ENCODE results near the gene TRPM1. TPM values are rescaled to one million over a fixed set of nuclear protein-coding genes. Genes with fewer than 3 reads are reported as not detected.

TRPM1 gene
- total RNA-seq, 4 donors from 2014 or later, result not detected

GRCh38 chr15:30978328-30978727 is 123.2 kb downstream of the TRPM1 start:
- Histone ChIP-seq H3K27me3 (no peaks in the 10 kb centered on the region), H3K4me1 (peaks cover 23 to 34% (median 29%) of the 10 kb centered on the region in 4 donors), H3K36me3 (peaks cover 4 to 43% (median 18%) of the 10 kb centered on the region in 4 donors), H3K9me3 (no peaks in the 10 kb centered on the region), H3K4me3 (no peak overlapping the region), H3K27ac (replicated peaks in 1 of 4) (no peak overlapping the region)
- intact Hi-C loops (cut with DNase I), result no loop called here
- no peak for DNase-seq (ENCODE audit: extremely low spot score)
- TF ChIP-seq POLR2A (IDR thresholded peaks at IDR 0.05; ENCODE audit: low read depth) (no peak), POLR2AphosphoS5 (IDR thresholded peaks at IDR 0.05) (no peak), EP300 (IDR thresholded peaks at IDR 0.05) (no peak), CTCF (IDR thresholded peaks at IDR 0.05) (no peak)

GRCh38 chr15:30974112-30974511 is 127.4 kb downstream of the TRPM1 start:
- intact Hi-C loops (cut with DNase I), result no loop called here
- 82% methylated on average over 5 of the region's 5 CpGs for WGBS
- DNase-seq (ENCODE audit: extremely low spot score), result no peak
- no peak overlapping the region for H3K27ac ChIP-seq (replicated peaks in 1 of 4)
- no peaks in the 10 kb centered on the region for H3K27me3 ChIP-seq
- H3K4me1 ChIP-seq, result peaks cover 16 to 26% (median 19%) of the 10 kb centered on the region in 4 donors
- no peak overlapping the region for H3K4me3 ChIP-seq
- H3K36me3 ChIP-seq, result peaks cover 4 to 46% (median 26%) of the 10 kb centered on the region in 4 donors
- H3K9me3 ChIP-seq, result no peaks in the 10 kb centered on the region
- TF ChIP-seq CTCF (IDR thresholded peaks at IDR 0.05) (no peak), POLR2A (IDR thresholded peaks at IDR 0.05; ENCODE audit: low read depth) (no peak), POLR2AphosphoS5 (IDR thresholded peaks at IDR 0.05) (no peak), EP300 (IDR thresholded peaks at IDR 0.05) (no peak)

GRCh38 chr15:30973379-30973778 is 128.1 kb downstream of the TRPM1 start:
- WGBS, result 91% methylated on average over 4 of the region's 4 CpGs
- peaks cover 11 to 19% (median 14%) of the 10 kb centered on the region in 4 donors for H3K4me1 ChIP-seq
- intact Hi-C loops (cut with DNase I), result no loop called here
- TF ChIP-seq EP300 (IDR thresholded peaks at IDR 0.05) (no peak), POLR2A (IDR thresholded peaks at IDR 0.05; ENCODE audit: low read depth) (no peak)
- no peak overlapping the region for H3K4me3 ChIP-seq
- peaks cover 4 to 49% (median 29%) of the 10 kb centered on the region in 4 donors for H3K36me3 ChIP-seq
- H3K27me3 ChIP-seq, result no peaks in the 10 kb centered on the region
- H3K27ac ChIP-seq (replicated peaks in 1 of 4), result no peak overlapping the region
- H3K9me3 ChIP-seq, result no peaks in the 10 kb centered on the region
- DNase-seq (ENCODE audit: extremely low spot score), result no peak

GRCh38 chr15:30969724-30970123 is 131.8 kb downstream of the TRPM1 start:
- peaks cover 10 to 71% (median 38%) of the 10 kb centered on the region in 4 donors for H3K36me3 ChIP-seq
- no peak for DNase-seq (ENCODE audit: extremely low spot score)
- H3K27me3 ChIP-seq, result no peaks in the 10 kb centered on the region
- no peaks in the 10 kb centered on the region for H3K4me1 ChIP-seq
- 96% methylated on average over 2 of the region's 2 CpGs for WGBS
- H3K4me3 ChIP-seq, result no peak overlapping the region
- no peak overlapping the region for H3K27ac ChIP-seq (replicated peaks in 1 of 4)
- TF ChIP-seq POLR2AphosphoS5 (IDR thresholded peaks at IDR 0.05) (no peak), POLR2A (IDR thresholded peaks at IDR 0.05; ENCODE audit: low read depth) (no peak)
- no peaks in the 10 kb centered on the region for H3K9me3 ChIP-seq
- intact Hi-C loops (cut with DNase I), result no loop called here

GRCh38 chr15:30963681-30964080 is 137.8 kb downstream of the TRPM1 start:
- no peak for TF ChIP-seq EP300 (IDR thresholded peaks at IDR 0.05)
- TF ChIP-seq POLR2AphosphoS5 (IDR thresholded peaks at IDR 0.05), result no peak
- no peak for TF ChIP-seq POLR2A (IDR thresholded peaks at IDR 0.05; ENCODE audit: low read depth)
- TF ChIP-seq CTCF (IDR thresholded peaks at IDR 0.05), result no peak
- Histone ChIP-seq H3K36me3 (peaks cover 28 to 77% (median 60%) of the 10 kb centered on the region in 4 donors), H3K9me3 (no peaks in the 10 kb centered on the region), H3K4me1 (peaks cover 0 to 8% (median 0%) of the 10 kb centered on the region in 4 donors), H3K27me3 (no peaks in the 10 kb centered on the region), H3K27ac (replicated peaks in 1 of 4) (no peak overlapping the region), H3K4me3 (no peak overlapping the region)
- intact Hi-C loops (cut with DNase I), result no loop called here
- 77% methylated on average over 3 of the region's 3 CpGs for WGBS
- no peak for DNase-seq (ENCODE audit: extremely low spot score)

- H3K9me3 ChIP-seq, result no peaks in the 10 kb centered on the region
- no peak for DNase-seq (ENCODE audit: extremely low spot score)
- TF ChIP-seq POLR2AphosphoS5 (IDR thresholded peaks at IDR 0.05), result no peak
- no peak for TF ChIP-seq POLR2A (IDR thresholded peaks at IDR 0.05; ENCODE audit: low read depth)
- no peak for TF ChIP-seq EP300 (IDR thresholded peaks at IDR 0.05)
- TF ChIP-seq CTCF (IDR thresholded peaks at IDR 0.05), result no peak
- no peak overlapping the region for H3K4me3 ChIP-seq
- no peaks in the 10 kb centered on the region for H3K27me3 ChIP-seq
- H3K4me1 ChIP-seq, result peaks cover 0 to 8% (median 0%) of the 10 kb centered on the region in 4 donors
- H3K27ac ChIP-seq (replicated peaks in 1 of 4), result no peak overlapping the region
- WGBS, result 99% methylated on average over 3 of the region's 3 CpGs
- peaks cover 37 to 79% (median 68%) of the 10 kb centered on the region in 4 donors for H3K36me3 ChIP-seq
- intact Hi-C loops (cut with DNase I), result no loop called here
Observed at GRCh38 chr15:30962659-30963058, 138.9 kb downstream of the TRPM1 start.
